Measurements from ENCODE around the gene SERPINC1. TPM values are rescaled to one million over a fixed set of nuclear protein-coding genes. Genes with fewer than 3 reads are reported as not detected.

The SERPINC1 gene
- total RNA-seq, 6 donors from 2014 or later: 0.26 to 1.5 TPM; not detected in 4

GRCh38 chr1:173925306-173926242, 8.4 kb upstream of the SERPINC1 start:
- no peak overlapping the region for H3K27ac ChIP-seq
- no peaks in the 10 kb centered on the region for H3K27me3 ChIP-seq
- no peak overlapping the region for H3K4me3 ChIP-seq
- WGBS, 2 donors: 77 to 90% methylated on average over 8 of the region's 8 CpGs
- TF ChIP-seq POLR2A (IDR thresholded peaks at IDR 0.05) (no peak), EP300 (IDR thresholded peaks at IDR 0.05) (no peak), CTCF (IDR thresholded peaks at IDR 0.05) (no peak), POLR2AphosphoS5 (IDR thresholded peaks at IDR 0.05) (no peak)
- H3K4me1 ChIP-seq: no peaks in the 10 kb centered on the region
- ATAC-seq (ENCODE audit: low FRiP score in 2 of 2) (no peak), DNase-seq (no peak)
- H3K9me3 ChIP-seq: no peaks in the 10 kb centered on the region
- H3K36me3 ChIP-seq: peaks cover 0 to 1% (median 0%) of the 10 kb centered on the region in 4 donors

- no peaks in the 10 kb centered on the region for H3K36me3 ChIP-seq
- no peak for TF ChIP-seq CTCF (IDR thresholded peaks at IDR 0.05)
- no peak for TF ChIP-seq EP300 (IDR thresholded peaks at IDR 0.05)
- no peak for TF ChIP-seq POLR2A (IDR thresholded peaks at IDR 0.05)
- no peak for TF ChIP-seq POLR2AphosphoS5 (IDR thresholded peaks at IDR 0.05)
- no peaks in the 10 kb centered on the region for H3K9me3 ChIP-seq
- H3K4me3 ChIP-seq: no peak overlapping the region
- H3K27me3 ChIP-seq: no peaks in the 10 kb centered on the region
- ATAC-seq (ENCODE audit: low FRiP score in 2 of 2): no peak
- WGBS, 2 donors: 90 to 91% methylated on average over 5 of the region's 5 CpGs
- H3K4me1 ChIP-seq: peaks cover 0 to 4% (median 0%) of the 10 kb centered on the region in 4 donors
- H3K27ac ChIP-seq: no peak overlapping the region
- DNase-seq: no peak
Measured at GRCh38 chr1:173920861-173921260, 3.7 kb upstream of the SERPINC1 start.

GRCh38 chr1:173917635-173918493, 737 bp upstream of the SERPINC1 start:
- Histone ChIP-seq H3K4me3 (no peak overlapping the region), H3K9me3 (no peaks in the 10 kb centered on the region), H3K4me1 (peaks cover 0 to 4% (median 0%) of the 10 kb centered on the region in 4 donors), H3K27me3 (no peaks in the 10 kb centered on the region), H3K36me3 (no peaks in the 10 kb centered on the region), H3K27ac (no peak overlapping the region)
- WGBS, 2 donors: 71 to 80% methylated on average over 12 of the region's 12 CpGs
- TF ChIP-seq EP300 (IDR thresholded peaks at IDR 0.05): no peak
- no peak for TF ChIP-seq CTCF (IDR thresholded peaks at IDR 0.05)
- no peak for TF ChIP-seq POLR2A (IDR thresholded peaks at IDR 0.05)
- no peak for TF ChIP-seq POLR2AphosphoS5 (IDR thresholded peaks at IDR 0.05)
- DNase-seq: peak in 1 of 2 donors; percentile 41
- no peak for ATAC-seq (ENCODE audit: low FRiP score in 2 of 2)

DNA sequence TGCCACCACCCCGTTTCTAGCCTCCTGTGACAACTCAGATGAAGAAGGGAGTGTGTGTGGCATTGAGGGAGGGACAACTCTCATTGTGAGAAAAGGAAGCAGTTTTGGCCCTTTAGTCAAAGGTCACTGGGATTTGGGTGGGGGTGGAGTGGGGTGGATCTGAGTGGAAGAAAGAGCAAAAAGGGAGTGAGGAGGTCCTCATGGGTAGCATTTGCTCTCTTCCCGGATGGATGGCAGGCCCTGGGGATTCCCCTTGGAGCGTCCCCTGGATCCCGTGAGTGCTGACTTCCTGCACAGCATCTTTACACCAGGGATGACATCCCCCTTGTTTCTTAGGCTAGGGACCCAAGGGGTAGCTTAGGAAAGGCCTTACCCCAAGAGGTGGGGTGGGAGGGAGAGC, 460 bp downstream of the SERPINC1 start:
- Histone ChIP-seq H3K36me3 (no peaks in the 10 kb centered on the region), H3K9me3 (no peaks in the 10 kb centered on the region), H3K27me3 (no peaks in the 10 kb centered on the region), H3K4me3 (no peak overlapping the region), H3K4me1 (peaks cover 0 to 4% (median 0%) of the 10 kb centered on the region in 4 donors), H3K27ac (no peak overlapping the region)
- ATAC-seq (ENCODE audit: low FRiP score in 2 of 2) (no peak), DNase-seq (no peak)
- WGBS, 2 donors: 80 to 87% methylated on average over 4 of the region's 4 CpGs
- TF ChIP-seq POLR2A (IDR thresholded peaks at IDR 0.05) (no peak), POLR2AphosphoS5 (IDR thresholded peaks at IDR 0.05) (no peak), EP300 (IDR thresholded peaks at IDR 0.05) (no peak), CTCF (IDR thresholded peaks at IDR 0.05) (no peak)

Data from upper lobe of left lung (tissue), 6 donors.